Suprapubic skin (tissue), 4 donors: ENCODE results near the gene N4BP2L1. TPM values are rescaled to one million over a fixed set of nuclear protein-coding genes. Genes with fewer than 3 reads are reported as not detected.

ENCODE experiments used
- DNase-seq, 2 donors: peaks; one replicate each; pipeline ENCODE4 v3.0.0-alpha.2; 2019; ENCODE audit warnings: low spot score in 2 of 2
- H3K27ac ChIP-seq: fragments of 200-600 bp; sonication (generic); one replicate; pipeline ENCODE4 v1.5.1; 2019
- H3K27me3 ChIP-seq: fragments of 200-600 bp; sonication (generic); one replicate; pipeline ENCODE4 v1.5.1; 2019
- H3K36me3 ChIP-seq: fragments of 200-600 bp; sonication (generic); one replicate; pipeline ENCODE4 v1.5.1; 2019
- H3K4me1 ChIP-seq: fragments of 200-600 bp; sonication (generic); one replicate; pipeline ENCODE4 v1.5.1; 2019
- H3K4me3 ChIP-seq: fragments of 200-600 bp; sonication (generic); one replicate; pipeline ENCODE4 v1.5.1; 2019; ENCODE audit warnings: mild to moderate bottlenecking
- H3K9me3 ChIP-seq: fragments of 200-600 bp; sonication (generic); one replicate; pipeline ENCODE4 v1.5.1; 2019
- EP300 ChIP-seq: sonication (generic); formaldehyde crosslinking; IDR thresholded peaks from one replicate; pipeline ENCODE4 v1.6.1; 2017; ENCODE audit warnings: antibody characterized with exemption
- POLR2A ChIP-seq, 2 donors: fragments of 450-650 bp; IDR thresholded peaks; one replicate each; pipeline ENCODE4 v1.6.1; 2017; ENCODE audit warnings: antibody characterized with exemption in 2 of 2, mild to moderate bottlenecking in 2 of 2, moderate library complexity in 2 of 2
- POLR2AphosphoS5 ChIP-seq, 3 donors: sonication (generic); formaldehyde crosslinking; IDR thresholded peaks; one replicate each; pipeline ENCODE4 v1.6.1; 2017; ENCODE audit warnings: antibody characterized with exemption in 3 of 3
- WGBS: methylation state at CpG from one replicate; pipeline ENCODE4 v1.1.5; 2018; 5-methylcytosine and 5-hydroxymethylcytosine counted together
- total RNA-seq, 4 donors: library from RNA; depleted of rRNA; stranded (reverse); fragments of >200 nt; gene quantifications; one replicate each; pipeline ENCODE4 v1.1.0, GENCODE V29; 2016
- TF ChIP-seq, protein P1 (sequence below), 2 donors: fragments of 200-600 bp in 1 of 2; fragments of 450-650 bp in 1 of 2; sonication (generic) in 1 of 2; IDR thresholded peaks; one replicate each; pipeline ENCODE4 v1.5.1; 2016 to 2019; ENCODE audit warnings: antibody characterized with exemption in 2 of 2, mild to moderate bottlenecking in 1 of 2, moderate library complexity in 1 of 2

The N4BP2L1 gene
- total RNA-seq, 4 donors from 2014 or later, result 31.3 to 71.5 (median 34.6) TPM

DNA sequence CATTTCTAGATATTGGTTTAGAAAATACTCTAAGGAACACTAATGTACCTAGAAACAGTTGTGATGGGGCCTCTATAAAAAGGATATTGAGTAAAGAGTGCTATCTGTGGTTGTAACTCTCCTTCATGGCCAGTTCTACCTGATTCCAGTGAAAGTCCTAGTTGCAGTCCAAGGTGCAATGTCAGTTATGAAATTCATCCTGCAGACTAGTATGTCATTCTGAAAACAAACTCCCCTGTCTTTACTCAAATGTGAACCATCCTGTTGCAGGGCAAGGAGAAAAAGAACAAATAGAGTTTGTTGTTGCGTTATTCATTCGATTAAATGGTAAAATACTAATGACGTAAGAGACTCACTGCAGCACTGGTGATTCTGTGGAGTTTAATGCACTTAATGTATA lies 18.3 kb upstream of the N4BP2L1 start:
- TF ChIP-seq POLR2A (IDR thresholded peaks at IDR 0.05) (no peak), EP300 (no peak), POLR2AphosphoS5 (IDR thresholded peaks at IDR 0.05) (no peak)
- TF ChIP-seq, protein P1, sequence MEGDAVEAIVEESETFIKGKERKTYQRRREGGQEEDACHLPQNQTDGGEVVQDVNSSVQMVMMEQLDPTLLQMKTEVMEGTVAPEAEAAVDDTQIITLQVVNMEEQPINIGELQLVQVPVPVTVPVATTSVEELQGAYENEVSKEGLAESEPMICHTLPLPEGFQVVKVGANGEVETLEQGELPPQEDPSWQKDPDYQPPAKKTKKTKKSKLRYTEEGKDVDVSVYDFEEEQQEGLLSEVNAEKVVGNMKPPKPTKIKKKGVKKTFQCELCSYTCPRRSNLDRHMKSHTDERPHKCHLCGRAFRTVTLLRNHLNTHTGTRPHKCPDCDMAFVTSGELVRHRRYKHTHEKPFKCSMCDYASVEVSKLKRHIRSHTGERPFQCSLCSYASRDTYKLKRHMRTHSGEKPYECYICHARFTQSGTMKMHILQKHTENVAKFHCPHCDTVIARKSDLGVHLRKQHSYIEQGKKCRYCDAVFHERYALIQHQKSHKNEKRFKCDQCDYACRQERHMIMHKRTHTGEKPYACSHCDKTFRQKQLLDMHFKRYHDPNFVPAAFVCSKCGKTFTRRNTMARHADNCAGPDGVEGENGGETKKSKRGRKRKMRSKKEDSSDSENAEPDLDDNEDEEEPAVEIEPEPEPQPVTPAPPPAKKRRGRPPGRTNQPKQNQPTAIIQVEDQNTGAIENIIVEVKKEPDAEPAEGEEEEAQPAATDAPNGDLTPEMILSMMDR (IDR thresholded peaks at IDR 0.05), result no peak
- WGBS, result 100% methylated on average over 3 of the region's 3 CpGs
- no peak for DNase-seq
- H3K36me3 ChIP-seq, result no peaks in the 10 kb centered on the region
- no peaks in the 10 kb centered on the region for H3K9me3 ChIP-seq
- no peak overlapping the region for H3K4me3 ChIP-seq
- H3K27ac ChIP-seq, result no peak overlapping the region
- H3K27me3 ChIP-seq, result no peaks in the 10 kb centered on the region
- no peaks in the 10 kb centered on the region for H3K4me1 ChIP-seq

DNA sequence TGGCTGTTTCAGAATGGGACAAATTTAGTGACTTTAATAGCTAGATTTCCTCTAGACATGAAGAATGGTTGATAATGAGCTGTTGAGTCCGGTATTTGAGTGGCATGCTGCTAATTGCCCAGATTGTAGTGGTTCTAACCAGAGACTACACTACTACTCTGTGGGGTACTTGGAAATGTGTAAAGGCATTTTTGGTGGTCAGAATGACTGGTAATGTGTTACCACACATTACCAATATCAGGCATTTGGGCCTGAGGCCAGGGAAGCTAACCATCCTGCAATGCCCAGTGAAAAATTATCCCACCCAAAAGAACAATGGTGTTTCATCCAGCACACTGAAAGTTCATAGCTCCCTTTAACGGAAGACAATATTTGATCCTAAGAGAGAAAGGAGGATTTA lies 17.5 kb upstream of the N4BP2L1 start:
- H3K4me1 ChIP-seq, result no peaks in the 10 kb centered on the region
- no peak overlapping the region for H3K4me3 ChIP-seq
- DNase-seq, result no peak
- WGBS, result 94% methylated on average over 2 of the region's 2 CpGs
- no peaks in the 10 kb centered on the region for H3K27me3 ChIP-seq
- TF ChIP-seq POLR2AphosphoS5 (IDR thresholded peaks at IDR 0.05), result no peak
- TF ChIP-seq POLR2A (IDR thresholded peaks at IDR 0.05), result no peak
- TF ChIP-seq EP300, result no peak
- TF ChIP-seq, protein P1 (IDR thresholded peaks at IDR 0.05), result no peak
- no peaks in the 10 kb centered on the region for H3K36me3 ChIP-seq
- no peak overlapping the region for H3K27ac ChIP-seq
- H3K9me3 ChIP-seq, result no peaks in the 10 kb centered on the region

DNA sequence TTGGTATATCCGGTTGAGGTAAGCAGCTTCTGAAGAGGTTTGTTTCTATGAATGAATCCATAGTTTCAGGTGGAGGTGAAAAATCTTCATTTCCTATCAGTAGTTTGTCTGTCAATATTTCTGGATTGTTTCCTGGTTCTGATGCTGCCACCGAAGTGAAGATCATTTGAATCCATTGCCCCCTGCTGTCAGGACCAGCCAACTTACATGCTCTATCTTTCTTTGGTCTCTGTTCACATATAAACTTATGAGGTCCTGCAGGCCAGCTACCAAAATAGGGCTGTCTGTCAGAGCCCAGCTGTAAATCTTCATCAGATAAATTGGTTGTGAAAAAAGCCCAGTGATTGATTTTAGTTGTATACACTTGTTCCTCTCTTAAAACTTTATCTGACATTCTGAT lies 15.2 kb upstream of the N4BP2L1 start:
- no peak for DNase-seq
- no peaks in the 10 kb centered on the region for H3K27me3 ChIP-seq
- H3K4me3 ChIP-seq, result no peak overlapping the region
- TF ChIP-seq, protein P1 (IDR thresholded peaks at IDR 0.05), result no peak
- TF ChIP-seq POLR2A (IDR thresholded peaks at IDR 0.05) (no peak), POLR2AphosphoS5 (IDR thresholded peaks at IDR 0.05) (no peak), EP300 (no peak)
- no peaks in the 10 kb centered on the region for H3K9me3 ChIP-seq
- no peaks in the 10 kb centered on the region for H3K4me1 ChIP-seq
- H3K36me3 ChIP-seq, result peaks cover 4% of the 10 kb centered on the region
- no peak overlapping the region for H3K27ac ChIP-seq
- WGBS, result 50% methylated on average over 2 of the region's 2 CpGs

DNA sequence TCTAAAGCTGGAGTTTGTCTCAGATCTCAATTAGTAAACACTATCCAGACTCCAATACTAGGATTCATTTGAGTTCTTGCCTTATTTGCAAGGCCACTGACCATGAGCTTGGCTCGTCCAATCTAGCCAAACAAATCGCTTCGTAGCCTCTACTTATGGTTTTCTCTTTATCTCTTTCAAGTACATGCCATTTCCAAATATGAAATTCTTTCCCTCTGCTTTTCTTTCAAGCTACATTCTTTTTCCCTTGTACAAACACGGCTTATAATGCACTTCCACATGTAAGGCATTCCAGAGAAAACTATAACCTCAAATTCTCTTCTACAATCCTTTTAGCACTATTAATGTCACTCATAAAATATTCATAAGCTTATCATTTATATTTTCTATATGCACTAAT lies 10.9 kb upstream of the N4BP2L1 start:
- TF ChIP-seq, protein P1 (IDR thresholded peaks at IDR 0.05), result no peak
- TF ChIP-seq POLR2A (IDR thresholded peaks at IDR 0.05), result no peak
- no peak for TF ChIP-seq EP300
- no peak for TF ChIP-seq POLR2AphosphoS5 (IDR thresholded peaks at IDR 0.05)
- Histone ChIP-seq H3K4me1 (no peaks in the 10 kb centered on the region), H3K27ac (no peak overlapping the region), H3K9me3 (no peaks in the 10 kb centered on the region), H3K27me3 (no peaks in the 10 kb centered on the region), H3K4me3 (no peak overlapping the region), H3K36me3 (peaks cover 8% of the 10 kb centered on the region)
- WGBS, result 89% methylated on average over 4 of the region's 4 CpGs
- no peak for DNase-seq

DNA sequence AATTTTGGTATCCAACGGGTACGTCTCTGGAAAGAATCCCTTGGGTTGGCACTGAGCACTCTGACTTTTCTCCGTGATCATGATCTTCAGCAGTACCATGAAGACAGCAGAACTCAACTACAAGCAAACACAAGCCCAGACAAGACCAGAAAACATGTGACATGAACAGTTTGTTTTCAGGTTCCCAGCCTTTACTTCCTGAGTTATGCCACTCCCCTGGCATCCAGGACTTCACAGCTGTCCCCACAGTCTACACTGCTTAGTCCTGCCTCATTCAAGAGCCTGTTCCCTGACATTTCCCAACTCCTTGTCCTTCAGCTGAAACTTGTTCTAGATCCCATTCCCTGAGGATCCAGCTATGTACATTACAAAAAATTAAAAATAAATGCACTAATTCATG lies 4.9 kb upstream of the N4BP2L1 start:
- no peaks in the 10 kb centered on the region for H3K9me3 ChIP-seq
- H3K36me3 ChIP-seq, result peaks cover 3% of the 10 kb centered on the region
- no peak overlapping the region for H3K4me3 ChIP-seq
- DNase-seq, result no peak
- no peaks in the 10 kb centered on the region for H3K27me3 ChIP-seq
- H3K4me1 ChIP-seq, result peaks cover 16% of the 10 kb centered on the region
- no peak for TF ChIP-seq EP300
- TF ChIP-seq POLR2A (IDR thresholded peaks at IDR 0.05), result no peak
- TF ChIP-seq, protein P1 (IDR thresholded peaks at IDR 0.05), result no peak
- TF ChIP-seq POLR2AphosphoS5 (IDR thresholded peaks at IDR 0.05), result no peak
- H3K27ac ChIP-seq, result no peak overlapping the region
- WGBS, result 55% methylated on average over 3 of the region's 3 CpGs
